K562 (cell line): ENCODE results near the gene EVI5. TPM values are rescaled to one million over a fixed set of nuclear protein-coding genes. Genes with fewer than 3 reads are reported as not detected.
A peak's percentile ranks its signal among the peaks of the same experiment; 100 is the strongest.

Source experiments
- ATAC-seq: fragments of 200-7000 bp; cut with Tn5 transposase; 3 replicates; pipeline ENCODE4 v1.9.1; 2020; ENCODE audit warnings: moderate library complexity
- BruUV-seq: library from RNA; stranded (reverse); fragments of 400-500 nt; replicated peaks from 2 replicates; lab custom pipeline; 2021; lab: Mats Ljungman, UMichigan
- CTCF ChIA-PET: fragments of 300-600 bp; formaldehyde crosslinking; extraction: SDS; loops from one replicate; lab custom pipeline; 2021; ENCODE audit warnings: low intra/inter-chr PET ratio; lab: Yijun Ruan, JAX
- POLR2A ChIA-PET: fragments of 300-600, 350-650 bp; sonication (Branson Sonifier 250); formaldehyde crosslinking; extraction: SDS; loops from one replicate; lab custom pipeline; 2021; ENCODE audit warnings: antibody characterized with exemption, inconsistent platforms; lab: Yijun Ruan, JAX
- DNase-seq, 4 experiments: peaks; one replicate each; pipeline versions ENCODE4 v3.0.0 to v3.0.0-alpha.2; 2011 to 2018; ENCODE audit warnings: low spot score in 3 of 4, mixed read lengths in 3 of 4; ENCODE audit errors: extremely low read depth in 1 of 4
- FAIRE-seq: peaks from 2 replicates; lab custom pipeline; 2011; peaks lifted over from hg19 to GRCh38; lab: Jason Lieb, UNC
- H2AFZ ChIP-seq: 2 replicates; pipeline ENCODE4 v1.6.0; 2011; ENCODE audit warnings: low read depth, low read length, control low read depth, inconsistent platforms
- H3K27ac ChIP-seq: fragments of 200-600 bp; 3 replicates; pipeline ENCODE4 v1.8.0; 2011; ENCODE audit warnings: low read depth, mild to moderate bottlenecking, control low read depth, inconsistent platforms, low read length, moderate library complexity, mixed read lengths; ENCODE audit errors: extremely low read depth
- H3K27me3 ChIP-seq, 2 experiments: fragments of 300-600 bp in 1 of 2; 2 replicates in 1 of 2; 3 replicates in 1 of 2; pipeline versions ENCODE4 v1.6.0 to v1.8.0; 2011; ENCODE audit warnings: inconsistent platforms in 2 of 2, low read length in 2 of 2, mild to moderate bottlenecking in 1 of 2, mixed read lengths in 1 of 2, moderate library complexity in 1 of 2; ENCODE audit not compliant: control insufficient read depth in 2 of 2, insufficient read depth in 2 of 2
- H3K36me3 ChIP-seq: fragments of 300-600 bp; 3 replicates; pipeline ENCODE4 v1.8.0; 2011; ENCODE audit warnings: mild to moderate bottlenecking, low read length, inconsistent platforms; ENCODE audit not compliant: control insufficient read depth, insufficient read depth
- H3K4me1 ChIP-seq, 2 experiments: fragments of 200-600 bp in 1 of 2; replicated peaks in 1 of 2; 2 replicates in 1 of 2; 3 replicates in 1 of 2; pipeline versions ENCODE4 v1.5.1 to v1.8.0; 2011; ENCODE audit warnings: inconsistent platforms in 2 of 2, low read length in 2 of 2, mild to moderate bottlenecking in 1 of 2, mixed read lengths in 1 of 2, moderate library complexity in 1 of 2; ENCODE audit not compliant: control insufficient read depth in 2 of 2, insufficient read depth in 2 of 2
- H3K4me2 ChIP-seq: 2 replicates; pipeline ENCODE4 v1.6.1; 2011; ENCODE audit warnings: low read length, control low read depth, inconsistent platforms, mixed read lengths; ENCODE audit not compliant: insufficient read depth
- H3K4me3 ChIP-seq: fragments of 200-600 bp; sonication (generic), shearing (Covaris generic); 2 replicates; pipeline ENCODE4 v1.5.1; 2016; ENCODE audit warnings: control low read depth, inconsistent platforms
- H3K79me2 ChIP-seq: fragments of 200-600 bp; 3 replicates; pipeline ENCODE4 v1.8.0; 2011; ENCODE audit warnings: low read length, inconsistent platforms; ENCODE audit not compliant: control insufficient read depth, insufficient read depth
- H3K9ac ChIP-seq, 2 experiments: 2 replicates each; pipeline versions ENCODE4 v1.6.0 to v1.6.1; 2011; ENCODE audit warnings: low read depth in 2 of 2, low read length in 2 of 2, control low read depth in 1 of 2, inconsistent platforms in 1 of 2, mild to moderate bottlenecking in 1 of 2, mixed read lengths in 1 of 2; ENCODE audit not compliant: insufficient read depth in 1 of 2
- H3K9me1 ChIP-seq: one replicate; pipeline ENCODE4 v1.6.0; 2011; ENCODE audit warnings: inconsistent platforms, mild to moderate bottlenecking, low read length, moderate library complexity; ENCODE audit not compliant: control insufficient read depth, insufficient read depth
- H3K9me3 ChIP-seq: replicated peaks from 2 replicates; pipeline ENCODE4 v1.5.1; 2011; ENCODE audit warnings: low read depth, low read length, inconsistent platforms; ENCODE audit not compliant: control insufficient read depth, insufficient read depth
- H4K20me1 ChIP-seq: replicated peaks from 2 replicates; pipeline ENCODE4 v1.6.1; 2011; ENCODE audit warnings: low read length, inconsistent platforms, mixed read lengths; ENCODE audit not compliant: control insufficient read depth, insufficient read depth
- FIP1L1 ChIP-seq: fragments of 200-400 bp; formaldehyde crosslinking; IDR thresholded peaks from 2 replicates; pipeline ENCODE4 v1.6.1; 2018; ENCODE audit warnings: mild to moderate bottlenecking, low read depth, low read length; ENCODE audit not compliant: poor library complexity, severe bottlenecking
- JUN ChIP-seq, 2 experiments: sonication (generic) in 1 of 2; formaldehyde crosslinking in 1 of 2; IDR thresholded peaks; 2 replicates each; pipeline versions ENCODE4 v1.6.1 to v1.8.0; 2012 to 2022; ENCODE audit warnings: borderline replicate concordance in 2 of 2, mild to moderate bottlenecking in 2 of 2, improper control_type of control experiment in 1 of 2, low read depth in 1 of 2, low read length in 1 of 2, missing genetic modification reagents in 1 of 2
- RCOR1 ChIP-seq, 2 experiments: IDR thresholded peaks; 2 replicates each; pipeline ENCODE4 v1.6.1; 2012; ENCODE audit warnings: low read depth in 2 of 2, low read length in 2 of 2, borderline replicate concordance in 1 of 2, improper control_type of control experiment in 1 of 2
- RFX7 ChIP-seq: fragments of 250-450 bp; sonication (Bioruptor Pico); IDR thresholded peaks from 2 replicates; pipeline ENCODE4 v1.5.1; 2021; ENCODE audit warnings: mild to moderate bottlenecking
- SRSF1 ChIP-seq: fragments of 200-400 bp; formaldehyde crosslinking; IDR thresholded peaks from 2 replicates; pipeline ENCODE4 v1.6.1; 2017; ENCODE audit warnings: mild to moderate bottlenecking, low read depth, low read length, moderate library complexity
- ZHX1 ChIP-seq: fragments of 150-350 bp; conservative IDR thresholded peaks from 2 replicates; pipeline ENCODE4 v1.6.1; 2014; ENCODE audit warnings: low read length
- WGBS: fragments of 100-300 bp; shearing (Covaris generic); methylation state at CpG from one replicate; pipeline ENCODE4 v1.1.6; 2016; ENCODE audit warnings: low coverage, mixed read lengths; ENCODE audit not compliant: insufficient coverage; ENCODE audit errors: missing lambda C conversion rate; 5-methylcytosine and 5-hydroxymethylcytosine counted together
- in situ Hi-C: fragments of 300-500 bp; cut with MboI; formaldehyde crosslinking; loops from 4 replicates; pipeline ENCODE4 v1.15.0; 2018; ENCODE audit warnings: inconsistent platforms, mixed read lengths
- intact Hi-C: fragments of 100-400 bp; cut with micrococcal nuclease; formaldehyde crosslinking; loops from 2 replicates; pipeline ENCODE4 v1.14.2; 2022
- polyA plus RNA-seq, 8 experiments: library from polyadenylated mRNA; depleted of rRNA in 4 of 8; stranded (reverse) in 5 of 8; unstranded in 3 of 8; fragments of >200 nt; fragmentation: Nextera tagmentation in 2 of 8; fragmentation: Illumina TruSeq in 1 of 8; extraction: Ambion mirVana in 2 of 8; extraction: Trizol in 1 of 8; gene quantifications; 2 replicates each; pipeline versions ENCODE4 v1.2.1 to v1.2.3, GENCODE V29; 2011 to 2014; ENCODE audit warnings: inconsistent platforms in 1 of 8, missing spikeins in 1 of 8
- total RNA-seq, 7 experiments: library from RNA; depleted of rRNA in 6 of 7; stranded (reverse); fragments of >200 nt in 6 of 7; fragmentation: Illumina TruSeq in 2 of 7; extraction: Trizol in 2 of 7; gene quantifications; 2 replicates each; pipeline versions ENCODE4 v1.2.1 to v1.2.3, GENCODE V29; 2011 to 2021; ENCODE audit warnings: low replicate concordance in 1 of 7
- TF ChIP-seq, protein P1 (sequence below): fragments of 450-650 bp; formaldehyde crosslinking; IDR thresholded peaks from 2 replicates; pipeline ENCODE4 v1.4.0; 2020; ENCODE audit warnings: mild to moderate bottlenecking, mixed read lengths

The EVI5 gene
- total and polyA plus RNA-seq, 9 of the 15 experiments (the other 6 are each of a cell fraction or from before 2014, with no cell fraction given) = 1.7 to 50.1 (median 13.7) TPM

DNA sequence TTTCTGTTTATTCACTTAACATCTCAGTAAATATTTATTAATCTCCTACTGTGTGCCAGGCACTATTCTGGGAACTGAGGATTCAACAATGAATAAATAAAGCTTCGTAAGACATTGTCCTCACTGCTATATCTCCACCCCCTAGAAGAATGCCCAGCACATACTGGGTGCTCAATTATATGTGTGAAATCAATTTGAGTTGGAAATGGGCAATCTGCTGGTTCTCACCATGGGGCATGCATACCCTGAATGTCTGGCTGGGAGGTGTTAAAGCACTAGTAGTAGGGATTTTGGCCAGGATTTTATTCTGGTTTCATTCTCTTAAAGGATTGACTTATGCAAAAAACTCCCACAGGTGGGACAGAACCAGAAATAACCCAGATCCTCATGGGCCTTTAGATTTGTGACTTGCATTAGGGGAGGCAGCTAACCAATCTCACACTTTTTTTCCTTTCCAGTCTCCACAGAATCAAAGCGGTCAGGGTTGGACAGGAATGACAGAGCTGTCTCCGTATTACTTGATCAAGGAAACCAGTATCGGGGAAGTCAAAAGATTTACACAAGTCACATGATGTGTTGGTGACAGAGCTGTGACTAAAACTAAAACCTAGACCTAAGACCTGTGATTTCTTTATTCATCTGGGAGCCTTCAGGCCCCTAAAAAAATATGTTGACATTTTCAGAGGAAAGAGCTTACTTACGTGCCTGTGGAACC lies 311.0 kb downstream of the EVI5 start:
- TF ChIP-seq SRSF1 (no peak), ZHX1 (no peak), FIP1L1 (no peak), RFX7 (CRISPR knock-in tag) (no peak), JUN (IDR thresholded peaks at IDR 0.05; ENCODE audit: borderline replicate concordance, low read depth, low read length) (no peak), JUN (CRISPR knock-in tag; IDR thresholded peaks at IDR 0.05; ENCODE audit: borderline replicate concordance) (no peak), RCOR1 (IDR thresholded peaks at IDR 0.05; ENCODE audit: borderline replicate concordance in 1 of 2, low read depth in 2 of 2, low read length in 2 of 2) (no peak)
- TF ChIP-seq, protein P1, sequence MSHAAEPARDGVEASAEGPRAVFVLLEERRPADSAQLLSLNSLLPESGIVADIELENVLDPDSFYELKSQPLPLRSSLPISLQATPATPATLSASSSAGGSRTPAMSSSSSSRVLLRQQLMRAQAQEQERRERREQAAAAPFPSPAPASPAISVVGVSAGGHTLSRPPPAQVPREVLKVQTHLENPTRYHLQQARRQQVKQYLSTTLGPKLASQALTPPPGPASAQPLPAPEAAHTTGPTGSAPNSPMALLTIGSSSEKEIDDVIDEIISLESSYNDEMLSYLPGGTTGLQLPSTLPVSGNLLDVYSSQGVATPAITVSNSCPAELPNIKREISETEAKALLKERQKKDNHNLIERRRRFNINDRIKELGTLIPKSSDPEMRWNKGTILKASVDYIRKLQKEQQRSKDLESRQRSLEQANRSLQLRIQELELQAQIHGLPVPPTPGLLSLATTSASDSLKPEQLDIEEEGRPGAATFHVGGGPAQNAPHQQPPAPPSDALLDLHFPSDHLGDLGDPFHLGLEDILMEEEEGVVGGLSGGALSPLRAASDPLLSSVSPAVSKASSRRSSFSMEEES (CRISPR knock-in tag) = peak; percentile 87
- in situ Hi-C loops = no loop called here
- intact Hi-C loops = no loop called here
- 28% methylated on average over 5 of the region's 5 CpGs for WGBS
- Histone ChIP-seq H4K20me1 (no peaks in the 10 kb centered on the region), H3K27me3 (peaks cover 0 to 12% of the 10 kb centered on the region in 2 experiments; a peak in 2 of 5 replicates), H3K9me1 (no peaks in the 10 kb centered on the region), H3K9ac (no peak overlapping the region), H2AFZ (no peak overlapping the region), H3K79me2 (no peaks in the 10 kb centered on the region), H3K4me2 (no peak overlapping the region), H3K4me1 (no peaks in the 10 kb centered on the region), H3K27ac (no peak overlapping the region), H3K4me3 (no peak overlapping the region), H3K9me3 (no peaks in the 10 kb centered on the region), H3K36me3 (no peaks in the 10 kb centered on the region)
- BruUV-seq = no TSS peak
- FAIRE-seq = no peak
- ATAC-seq = no peak
- no peak for DNase-seq
- POLR2A ChIA-PET = interaction anchor here (1.0 kb wide), 1 partner anchor 12 kb away, joined by 4 read pairs; the partner anchor contains the start of gene GFI1
- CTCF ChIA-PET = no interaction called here
